Panc1 (cell line): ENCODE data around the gene DEUP1.

Experiments
- CTCF ChIP-seq: fragments of 450-650 bp; IDR thresholded peaks from 2 replicates; pipeline ENCODE4 v1.5.1; 2017; ENCODE audit warnings: mild to moderate bottlenecking
- TF ChIP-seq, protein P1 (sequence below), 2 experiments: IDR thresholded peaks; 2 replicates each; pipeline ENCODE4 v1.6.1; 2011 to 2012; ENCODE audit warnings: low read depth in 2 of 2, control low read depth in 1 of 2, low read length in 1 of 2, mild to moderate bottlenecking in 1 of 2, moderate library complexity in 1 of 2; ENCODE audit not compliant: insufficient read depth in 1 of 2

DNA sequence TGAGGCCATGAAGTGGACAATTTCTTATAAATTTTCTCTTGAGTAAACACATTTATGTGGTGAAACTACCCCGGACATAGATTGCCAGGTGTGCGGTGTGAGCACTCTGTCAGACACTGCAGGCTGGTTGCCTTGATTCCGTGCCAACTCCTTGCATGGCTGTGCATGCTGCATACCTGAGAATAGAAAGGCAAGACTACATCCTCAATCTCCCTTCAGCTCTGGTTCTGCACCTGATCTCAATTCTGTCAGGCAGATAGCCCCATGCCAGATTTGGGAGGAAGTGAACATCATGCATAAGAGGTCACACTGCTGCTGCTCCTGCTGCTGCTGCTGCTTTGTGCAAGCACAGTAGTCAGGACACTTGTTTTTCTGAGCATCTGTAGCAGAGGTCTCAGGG is 42.5 kb upstream of the DEUP1 start:
- TF ChIP-seq CTCF = no peak
- TF ChIP-seq, protein P1, sequence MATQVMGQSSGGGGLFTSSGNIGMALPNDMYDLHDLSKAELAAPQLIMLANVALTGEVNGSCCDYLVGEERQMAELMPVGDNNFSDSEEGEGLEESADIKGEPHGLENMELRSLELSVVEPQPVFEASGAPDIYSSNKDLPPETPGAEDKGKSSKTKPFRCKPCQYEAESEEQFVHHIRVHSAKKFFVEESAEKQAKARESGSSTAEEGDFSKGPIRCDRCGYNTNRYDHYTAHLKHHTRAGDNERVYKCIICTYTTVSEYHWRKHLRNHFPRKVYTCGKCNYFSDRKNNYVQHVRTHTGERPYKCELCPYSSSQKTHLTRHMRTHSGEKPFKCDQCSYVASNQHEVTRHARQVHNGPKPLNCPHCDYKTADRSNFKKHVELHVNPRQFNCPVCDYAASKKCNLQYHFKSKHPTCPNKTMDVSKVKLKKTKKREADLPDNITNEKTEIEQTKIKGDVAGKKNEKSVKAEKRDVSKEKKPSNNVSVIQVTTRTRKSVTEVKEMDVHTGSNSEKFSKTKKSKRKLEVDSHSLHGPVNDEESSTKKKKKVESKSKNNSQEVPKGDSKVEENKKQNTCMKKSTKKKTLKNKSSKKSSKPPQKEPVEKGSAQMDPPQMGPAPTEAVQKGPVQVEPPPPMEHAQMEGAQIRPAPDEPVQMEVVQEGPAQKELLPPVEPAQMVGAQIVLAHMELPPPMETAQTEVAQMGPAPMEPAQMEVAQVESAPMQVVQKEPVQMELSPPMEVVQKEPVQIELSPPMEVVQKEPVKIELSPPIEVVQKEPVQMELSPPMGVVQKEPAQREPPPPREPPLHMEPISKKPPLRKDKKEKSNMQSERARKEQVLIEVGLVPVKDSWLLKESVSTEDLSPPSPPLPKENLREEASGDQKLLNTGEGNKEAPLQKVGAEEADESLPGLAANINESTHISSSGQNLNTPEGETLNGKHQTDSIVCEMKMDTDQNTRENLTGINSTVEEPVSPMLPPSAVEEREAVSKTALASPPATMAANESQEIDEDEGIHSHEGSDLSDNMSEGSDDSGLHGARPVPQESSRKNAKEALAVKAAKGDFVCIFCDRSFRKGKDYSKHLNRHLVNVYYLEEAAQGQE (IDR thresholded peaks at IDR 0.05; ENCODE audit: insufficient read depth in 1 of 2, low read depth in 2 of 2, low read length in 1 of 2) = no peak
